Right lobe of liver (tissue), 6 donors: ENCODE results near the gene LRCH1. TPM values are rescaled to one million over a fixed set of nuclear protein-coding genes. Genes with fewer than 3 reads are reported as not detected.
"Not testable (repeated sequence)": the region's sequence is repeated elsewhere in the genome, so short reads cannot be mapped to it uniquely, and the experiment has no call there.

Experiments
- ATAC-seq, 4 donors: fragments of 200-7000 bp; cut with Tn5 transposase; one replicate each; pipeline ENCODE4 v1.9.1; 2020; ENCODE audit warnings: mild to moderate bottlenecking in 4 of 4, moderate library complexity in 4 of 4
- DNase-seq, 3 donors: peaks; one replicate each; pipeline ENCODE4 v3.0.0-alpha.2; 2020
- H3K27ac ChIP-seq, 3 donors: fragments of 200-600 bp; one replicate each; pipeline ENCODE4 v1.8.0; 2022
- H3K27me3 ChIP-seq, 2 donors: fragments of 200-600 bp; one replicate each; pipeline ENCODE4 v1.8.0; 2022
- H3K36me3 ChIP-seq, 4 donors: fragments of 200-600 bp; sonication (generic) in 1 of 4; one replicate each; pipeline versions ENCODE4 v1.5.1 to v1.8.0; 2017 to 2022; ENCODE audit warnings: control low read depth in 1 of 4
- H3K4me1 ChIP-seq, 4 donors: fragments of 200-600 bp; sonication (generic) in 1 of 4; one replicate each; pipeline versions ENCODE4 v1.5.1 to v1.8.0; 2017 to 2022; ENCODE audit warnings: control low read depth in 1 of 4
- H3K4me3 ChIP-seq, 3 donors: fragments of 200-600 bp; one replicate each; pipeline ENCODE4 v1.8.0; 2022
- H3K9me3 ChIP-seq, 4 donors: fragments of 200-600 bp; sonication (generic) in 1 of 4; one replicate each; pipeline versions ENCODE4 v1.5.1 to v1.8.0; 2017 to 2022; ENCODE audit warnings: control low read depth in 1 of 4
- CTCF ChIP-seq, 4 donors: fragments of 200-600 bp in 3 of 4; fragments of 450-650 bp in 1 of 4; IDR thresholded peaks; one replicate each; pipeline versions ENCODE4 v1.5.1 to v1.8.0; 2016 to 2022; ENCODE audit warnings: antibody characterized with exemption in 4 of 4, mild to moderate bottlenecking in 2 of 4
- POLR2A ChIP-seq: fragments of 450-650 bp; IDR thresholded peaks from one replicate; pipeline ENCODE4 v1.6.1; 2017; ENCODE audit warnings: antibody characterized with exemption, mild to moderate bottlenecking
- WGBS: methylation state at CpG from one replicate; pipeline ENCODE4 v1.1.6; 2018; ENCODE audit warnings: low coverage, low lambda C conversion rate; ENCODE audit not compliant: insufficient coverage; ENCODE audit errors: missing lambda C conversion rate; 5-methylcytosine and 5-hydroxymethylcytosine counted together
- intact Hi-C, 2 donors: fragments of 100-400 bp; cut with DNase I; formaldehyde crosslinking; loops; one replicate each; pipeline versions ENCODE4 v1.11.2 to v1.14.1; 2022
- total RNA-seq, 6 experiments: library from RNA; depleted of rRNA in 2 of 6; stranded (reverse); fragments of >200 nt in 2 of 6; fragmentation: NEBNext Ultra II Directional in 3 of 6; extraction: Animal tissue kit (Norgen Biotek cat#: 25700) in 3 of 6; gene quantifications; one replicate each; pipeline versions ENCODE4 v1.1.0 to v1.2.4, GENCODE V29; 2016 to 2023
- donor health status: DM: no; HTN: yes; CAD: no.
- donor health status: DM: no; HTN: no; CAD: no.
- donor health status: DM: no; HTN: no; CAD: no.
- donor health status: DM: no; HTN: yes; CAD: no.
- donor health status: DM: no; HTN: yes; CAD: no.

Gene LRCH1
- total RNA-seq, 6 experiments from 2014 or later = 5.4 to 9.6 (median 7.7) TPM

GRCh38 chr13:46753917-46754316 lies 200.9 kb downstream of the LRCH1 start:
- Histone ChIP-seq H3K27ac (no peak overlapping the region), H3K4me3 (no peak overlapping the region), H3K9me3 (no peaks in the 10 kb centered on the region), H3K4me1 (no peaks in the 10 kb centered on the region), H3K27me3 (no peaks in the 10 kb centered on the region), H3K36me3 (peaks cover 0 to 10% (median 0%) of the 10 kb centered on the region in 4 donors)
- no peak for ATAC-seq
- intact Hi-C loops = no loop called here
- DNase-seq = no peak
- TF ChIP-seq POLR2A (no peak), CTCF (IDR thresholded peaks at IDR 0.05) (no peak)
- WGBS = 82% methylated on average over 5 of the region's 6 CpGs

DNA sequence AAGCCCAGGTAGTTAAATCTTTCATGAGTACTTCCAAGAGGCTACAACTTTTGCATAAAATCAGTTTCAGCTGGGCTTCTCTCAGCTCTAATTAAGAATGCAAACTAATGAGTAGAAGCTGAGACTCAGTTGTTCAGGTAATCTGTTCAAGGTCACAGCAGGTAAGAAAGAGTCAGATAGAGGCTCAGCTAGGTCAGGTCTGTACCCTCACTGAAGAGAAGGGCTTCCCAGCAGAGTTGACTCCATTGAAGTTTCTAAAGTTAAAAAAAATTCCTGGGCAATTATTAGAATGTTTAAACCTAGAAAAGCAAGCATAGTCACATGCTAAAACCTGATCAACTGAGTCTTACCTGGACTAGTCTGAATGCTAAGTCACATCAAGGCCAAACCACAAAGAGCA lies 201.8 kb downstream of the LRCH1 start:
- H3K36me3 ChIP-seq = peaks cover 0 to 8% (median 0%) of the 10 kb centered on the region in 4 donors
- ATAC-seq = no peak
- no peak overlapping the region for H3K4me3 ChIP-seq

GRCh38 chr13:46755508-46755907 lies 202.5 kb downstream of the LRCH1 start:
- H3K9me3 ChIP-seq, H3K27ac ChIP-seq, ATAC-seq, H3K27me3 ChIP-seq, intact Hi-C loops, H3K4me3 ChIP-seq, DNase-seq, H3K36me3 ChIP-seq: not testable (repeated sequence)
- H3K4me1 ChIP-seq = peaks cover 0 to 15% (median under 1%) of the 10 kb centered on the region in 4 donors
- WGBS = no CpG with 5 or more reads among the region's 5 CpGs

More for the DNA sequence above, 201.8 kb downstream of the LRCH1 start:
- TF ChIP-seq CTCF (IDR thresholded peaks at IDR 0.05) (no peak), POLR2A (no peak)
- peaks cover 0 to 8% (median 0%) of the 10 kb centered on the region in 4 donors for H3K4me1 ChIP-seq
- no peak overlapping the region for H3K27ac ChIP-seq
- DNase-seq = no peak
- intact Hi-C loops = no loop called here
- H3K27me3 ChIP-seq = no peaks in the 10 kb centered on the region
- H3K9me3 ChIP-seq = no peaks in the 10 kb centered on the region

GRCh38 chr13:46756977-46757376 lies 204.0 kb downstream of the LRCH1 start:
- no peaks in the 10 kb centered on the region for H3K9me3 ChIP-seq
- H3K4me1 ChIP-seq = peaks cover 0 to 30% (median 5%) of the 10 kb centered on the region in 4 donors
- H3K27ac ChIP-seq = no peak overlapping the region
- 48% methylated on average over 4 of the region's 4 CpGs for WGBS
- intact Hi-C loops = no loop called here
- H3K27me3 ChIP-seq = no peaks in the 10 kb centered on the region
- ATAC-seq = no peak
- DNase-seq = no peak
- H3K4me3 ChIP-seq = no peak overlapping the region
- no peaks in the 10 kb centered on the region for H3K36me3 ChIP-seq
- no peak for TF ChIP-seq POLR2A
- no peak for TF ChIP-seq CTCF (IDR thresholded peaks at IDR 0.05)

DNA sequence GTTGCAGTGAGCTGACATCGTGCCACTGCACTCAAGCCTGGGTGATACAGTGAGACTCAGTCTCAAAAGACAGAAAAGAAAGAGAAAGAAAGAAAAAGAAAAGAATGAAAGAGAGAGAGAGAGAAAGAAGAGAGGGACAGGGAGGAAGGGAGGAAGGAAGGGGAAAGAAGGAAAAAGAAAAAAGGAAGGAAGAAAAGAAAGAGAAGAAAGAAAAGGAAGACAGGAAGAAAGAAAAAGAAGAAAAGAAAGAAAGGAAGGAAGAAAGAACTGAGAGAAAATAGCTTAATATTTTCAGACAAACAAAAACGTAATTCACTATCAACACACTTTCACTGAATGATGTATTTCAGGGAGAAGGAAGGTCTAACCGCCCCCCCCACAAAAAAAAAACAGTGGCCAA lies 204.7 kb downstream of the LRCH1 start:
- no peaks in the 10 kb centered on the region for H3K9me3 ChIP-seq
- intact Hi-C loops = no loop called here
- peaks cover 0 to 34% (median 6%) of the 10 kb centered on the region in 4 donors for H3K4me1 ChIP-seq
- no peaks in the 10 kb centered on the region for H3K27me3 ChIP-seq
- WGBS = 48% methylated on average over 3 of the region's 3 CpGs
- H3K27ac ChIP-seq = no peak overlapping the region
- no peak overlapping the region for H3K4me3 ChIP-seq
- no peaks in the 10 kb centered on the region for H3K36me3 ChIP-seq
- DNase-seq = no peak
- no peak for ATAC-seq
- TF ChIP-seq POLR2A = no peak
- no peak for TF ChIP-seq CTCF (IDR thresholded peaks at IDR 0.05)
